IMR-90 (cell line): ENCODE data around the gene IGF2BP3. TPM values are rescaled to one million over a fixed set of nuclear protein-coding genes. Genes with fewer than 3 reads are reported as not detected.
A peak's percentile ranks its signal among the peaks of the same experiment; 100 is the strongest.

Experiments used
- ATAC-seq: fragments of 200-7000 bp; cut with Tn5 transposase; 2 replicates; pipeline ENCODE4 v1.9.1; 2020; ENCODE audit warnings: low read depth, mild to moderate bottlenecking, moderate library complexity
- BruUV-seq: library from RNA; stranded (reverse); fragments of 400-500 nt; replicated peaks from 2 replicates; lab custom pipeline; 2021; lab: Mats Ljungman, UMichigan
- CTCF ChIA-PET: fragments of 300-600 bp; formaldehyde crosslinking; extraction: SDS; loops from one replicate; lab custom pipeline; 2021; ENCODE audit warnings: antibody characterized with exemption; lab: Yijun Ruan, JAX
- POLR2A ChIA-PET: fragments of 300-600 bp; sonication (Branson Sonifier 250); formaldehyde crosslinking; loops from one replicate; lab custom pipeline; 2022; ENCODE audit warnings: antibody characterized with exemption; ENCODE audit not compliant: unreplicated experiment; lab: Charles Lee
- DNase-seq: peaks from one replicate; pipeline ENCODE4 v3.0.0; 2013
- H2AFZ ChIP-seq: replicated peaks from 2 replicates; pipeline ENCODE3; 2013; ENCODE audit warnings: low read length, mild to moderate bottlenecking; ENCODE audit not compliant: poor library complexity
- H2AK5ac ChIP-seq: 2 replicates; pipeline ENCODE4 v1.6.1; 2013; ENCODE audit warnings: low read depth, low read length, inconsistent platforms
- H2AK9ac ChIP-seq: replicated peaks from 2 replicates; pipeline ENCODE3; 2013; ENCODE audit warnings: mild to moderate bottlenecking, low read depth, low read length, moderate library complexity; ENCODE audit not compliant: poor library complexity
- H2BK120ac ChIP-seq: 2 replicates; pipeline ENCODE4 v1.6.1; 2013; ENCODE audit warnings: low read depth, low read length, inconsistent platforms
- H2BK15ac ChIP-seq: 3 replicates; pipeline ENCODE4 v1.6.1; 2013; ENCODE audit warnings: low read depth, low read length, inconsistent platforms
- H2BK20ac ChIP-seq: 2 replicates; pipeline ENCODE4 v1.6.1; 2013; ENCODE audit warnings: low read depth, mild to moderate bottlenecking, inconsistent platforms, low read length, moderate library complexity
- H2BK5ac ChIP-seq: 2 replicates; pipeline ENCODE4 v1.6.1; 2013; ENCODE audit warnings: mild to moderate bottlenecking, low read depth, low read length, inconsistent platforms; ENCODE audit not compliant: poor library complexity, severe bottlenecking
- H3K14ac ChIP-seq: replicated peaks from 2 replicates; pipeline ENCODE4 v1.6.1; 2013; ENCODE audit warnings: low read depth, low read length, inconsistent platforms
- H3K18ac ChIP-seq: 2 replicates; pipeline ENCODE4 v1.6.1; 2013; ENCODE audit warnings: low read depth, low read length, control low read depth
- H3K23ac ChIP-seq: 2 replicates; pipeline ENCODE4 v1.6.1; 2013; ENCODE audit warnings: low read depth, low read length, inconsistent platforms
- H3K27ac ChIP-seq: 2 replicates; pipeline ENCODE4 v1.5.1; 2013; ENCODE audit warnings: mild to moderate bottlenecking, control low read depth, low read length; ENCODE audit not compliant: insufficient read depth
- H3K27me3 ChIP-seq: 2 replicates; pipeline ENCODE4 v1.6.1; 2013; ENCODE audit warnings: low read length; ENCODE audit not compliant: control insufficient read depth, insufficient read depth
- H3K36me3 ChIP-seq: 2 replicates; pipeline ENCODE4 v1.6.1; 2013; ENCODE audit warnings: low read length, mixed read lengths; ENCODE audit not compliant: control insufficient read depth, insufficient read depth
- H3K4ac ChIP-seq: 2 replicates; pipeline ENCODE4 v1.6.1; 2013; ENCODE audit warnings: low read depth, low read length, inconsistent platforms
- H3K4me1 ChIP-seq: 2 replicates; pipeline ENCODE4 v1.6.1; 2013; ENCODE audit warnings: low read length, mixed read lengths; ENCODE audit not compliant: control insufficient read depth, insufficient read depth
- H3K4me2 ChIP-seq: 2 replicates; pipeline ENCODE4 v1.6.1; 2013; ENCODE audit warnings: low read depth, mild to moderate bottlenecking, control low read depth, low read length, moderate library complexity
- H3K4me3 ChIP-seq: 2 replicates; pipeline ENCODE4 v1.5.1; 2013; ENCODE audit warnings: low read depth, mild to moderate bottlenecking, control low read depth, low read length, moderate library complexity; ENCODE audit not compliant: insufficient read depth
- H3K56ac ChIP-seq: 2 replicates; pipeline ENCODE4 v1.6.1; 2013; ENCODE audit warnings: low read length, inconsistent platforms; ENCODE audit not compliant: insufficient read depth; ENCODE audit errors: extremely low read depth
- H3K79me1 ChIP-seq, 2 experiments: 2 replicates each; pipeline ENCODE4 v1.6.1; 2013; ENCODE audit warnings: low read length in 2 of 2, inconsistent platforms in 1 of 2, low read depth in 1 of 2
- H3K9ac ChIP-seq: 2 replicates; pipeline ENCODE4 v1.6.1; 2013; ENCODE audit warnings: low read depth, low read length, control low read depth
- H3K9me1 ChIP-seq: 2 replicates; pipeline ENCODE4 v1.6.1; 2013; ENCODE audit warnings: low read length, inconsistent platforms; ENCODE audit not compliant: insufficient read depth
- H3K9me3 ChIP-seq: 2 replicates; pipeline ENCODE4 v1.6.1; 2013; ENCODE audit warnings: low read length; ENCODE audit not compliant: control insufficient read depth, insufficient read depth
- H4K20me1 ChIP-seq: 2 replicates; pipeline ENCODE4 v1.6.1; 2013; ENCODE audit warnings: low read length, inconsistent platforms; ENCODE audit not compliant: insufficient read depth
- H4K5ac ChIP-seq: 2 replicates; pipeline ENCODE4 v1.6.1; 2013; ENCODE audit warnings: mild to moderate bottlenecking, low read depth, low read length, control low read depth
- H4K8ac ChIP-seq, 2 experiments: 2 replicates each; pipeline ENCODE4 v1.6.1; 2013; ENCODE audit warnings: low read depth in 2 of 2, low read length in 2 of 2, control low read depth in 1 of 2, inconsistent platforms in 1 of 2
- H4K91ac ChIP-seq: 2 replicates; pipeline ENCODE4 v1.6.1; 2013; ENCODE audit warnings: low read depth, low read length, inconsistent platforms; ENCODE audit not compliant: insufficient read depth
- BHLHE40 ChIP-seq: fragments of 150-350 bp; IDR thresholded peaks from 2 replicates; pipeline ENCODE4 v1.6.1; 2016; ENCODE audit warnings: mild to moderate bottlenecking, low read depth, low read length
- CEBPB ChIP-seq: IDR thresholded peaks from 2 replicates; pipeline ENCODE4 v1.6.1; 2012; ENCODE audit warnings: low read depth, low read length, improper control_type of control experiment
- CHD1 ChIP-seq: IDR thresholded peaks from 2 replicates; pipeline ENCODE4 v1.6.1; 2012; ENCODE audit warnings: low read depth, low read length, improper control_type of control experiment
- ELK1 ChIP-seq: fragments of 150-350 bp; IDR thresholded peaks from 2 replicates; pipeline ENCODE4 v1.6.1; 2016; ENCODE audit warnings: low read depth, mild to moderate bottlenecking, low read length, moderate library complexity, borderline replicate concordance
- FOS ChIP-seq: fragments of 150-350 bp; IDR thresholded peaks from 2 replicates; pipeline ENCODE4 v1.6.1; 2016; ENCODE audit warnings: low read depth, low read length
- MAFK ChIP-seq: IDR thresholded peaks from 2 replicates; pipeline ENCODE4 v1.6.1; 2012; ENCODE audit warnings: low read depth, low read length, improper control_type of control experiment
- MAZ ChIP-seq: IDR thresholded peaks from 2 replicates; pipeline ENCODE4 v1.6.1; 2012; ENCODE audit warnings: low read depth, mild to moderate bottlenecking, low read length, improper control_type of control experiment, moderate library complexity, borderline replicate concordance
- MXI1 ChIP-seq: IDR thresholded peaks from 2 replicates; pipeline ENCODE4 v1.6.1; 2012; ENCODE audit warnings: low read depth, mild to moderate bottlenecking, low read length, moderate library complexity, borderline replicate concordance
- NFE2L2 ChIP-seq: fragments of 150-350 bp; IDR thresholded peaks from 2 replicates; pipeline ENCODE4 v1.6.1; 2016; ENCODE audit warnings: low read depth, mild to moderate bottlenecking, low read length
- POLR2A ChIP-seq: IDR thresholded peaks from 2 replicates; pipeline ENCODE4 v1.6.1; 2012; ENCODE audit warnings: mild to moderate bottlenecking, low read depth, low read length
- RAD21 ChIP-seq: IDR thresholded peaks from 2 replicates; pipeline ENCODE4 v1.6.1; 2012; ENCODE audit warnings: low read length, improper control_type of control experiment
- RCOR1 ChIP-seq: IDR thresholded peaks from 2 replicates; pipeline ENCODE4 v1.6.1; 2012; ENCODE audit warnings: mild to moderate bottlenecking, low read length, improper control_type of control experiment; ENCODE audit not compliant: insufficient replicate concordance
- RFX5 ChIP-seq: IDR thresholded peaks from 2 replicates; pipeline ENCODE4 v1.8.0; 2012; ENCODE audit warnings: low read depth, mild to moderate bottlenecking, low read length, moderate library complexity
- SMC3 ChIP-seq: fragments of 150-350 bp; IDR thresholded peaks from 2 replicates; pipeline ENCODE4 v1.6.1; 2016; ENCODE audit warnings: low read depth, mild to moderate bottlenecking, antibody characterized with exemption, low read length, moderate library complexity
- USF2 ChIP-seq: fragments of 150-350 bp; IDR thresholded peaks from 2 replicates; pipeline ENCODE4 v1.6.1; 2017; ENCODE audit warnings: mild to moderate bottlenecking, antibody characterized with exemption, low read length, low read depth
- WGBS, 2 experiments: methylation state at CpG; one replicate each; pipeline versions ENCODE4 v1.1.5 to v1.1.7; 2013; ENCODE audit warnings: missing lambda C conversion rate in 2 of 2; ENCODE audit not compliant: insufficient read length in 1 of 2; ENCODE audit errors: extremely low coverage in 2 of 2; 5-methylcytosine and 5-hydroxymethylcytosine counted together
- dilution Hi-C: fragments of 300-500 bp; cut with HindIII; formaldehyde crosslinking; loops from one replicate; pipeline ENCODE4 v1.14.3; 2018; ENCODE audit warnings: low sequenced_read_pairs; ENCODE audit not compliant: unreplicated experiment
- in situ Hi-C: fragments of 300-500 bp; cut with MboI; formaldehyde crosslinking; loops from 3 replicates; pipeline ENCODE4 v1.14.3; 2019; ENCODE audit warnings: low sequenced_read_pairs, inconsistent platforms, mixed read lengths
- intact Hi-C: fragments of 100-400 bp; cut with micrococcal nuclease; formaldehyde crosslinking; loops from 2 replicates; pipeline ENCODE4 v1.10.0; 2022
- polyA plus RNA-seq, 3 experiments: library from polyadenylated mRNA; depleted of rRNA; stranded (reverse); fragments of >200 nt; gene quantifications; 2 replicates each; pipeline ENCODE4 v1.2.3, GENCODE V29; 2012; ENCODE audit warnings: low replicate concordance in 1 of 3
- total RNA-seq: library from RNA; depleted of rRNA; stranded (reverse); fragments of >200 nt; gene quantifications from 2 replicates; pipeline ENCODE4 v1.2.3, GENCODE V29; 2012

The IGF2BP3 gene
- total and polyA plus RNA-seq, 2 of the 4 experiments (the other 2 are of a cell fraction) = 50.9 to 59.3 TPM

GRCh38 chr7:23426876-23427275 lies 43.4 kb downstream of the IGF2BP3 start:
- Histone ChIP-seq H2BK15ac (no peak overlapping the region), H3K27ac (no peak overlapping the region), H2AK5ac (no peak overlapping the region), H3K27me3 (no peaks in the 10 kb centered on the region), H3K23ac (no peak overlapping the region), H3K9me3 (no peaks in the 10 kb centered on the region), H4K91ac (no peak overlapping the region), H3K9me1 (peaks cover 2% of the 10 kb centered on the region; the same call in 1 of the 2 replicates), H4K20me1 (peaks cover 33% of the 10 kb centered on the region), H3K14ac (peak overlapping the region; percentile 46; the same call in 1 of the 2 replicates), H4K8ac (no peak overlapping the region), H3K4me2 (no peak overlapping the region), H3K4me3 (no peak overlapping the region), H3K9ac (no peak overlapping the region), H3K56ac (no peak overlapping the region), H3K36me3 (no peaks in the 10 kb centered on the region; the same call in 1 of the 2 replicates), H4K5ac (no peak overlapping the region), H3K4ac (no peak overlapping the region), H2BK120ac (no peak overlapping the region), H2AK9ac (no peak overlapping the region), H2BK20ac (no peak overlapping the region), H3K18ac (no peak overlapping the region), H3K4me1 (peaks cover 9% of the 10 kb centered on the region), H3K79me1 (peaks cover 11 to 56% of the 10 kb centered on the region in 2 experiments; a peak in 3 of 4 replicates), H2AFZ (no peak overlapping the region), H2BK5ac (no peak overlapping the region)
- WGBS, 2 experiments = 60% methylated on average over 1 of the region's 3 CpGs; no CpG with 5 or more reads in 1 of the 2 experiments
- no peak for TF ChIP-seq MXI1
- no peak for TF ChIP-seq CHD1
- no peak for TF ChIP-seq POLR2A
- no peak for TF ChIP-seq NFE2L2
- TF ChIP-seq RCOR1 = no peak
- no peak for TF ChIP-seq FOS
- no peak for TF ChIP-seq CEBPB
- TF ChIP-seq RFX5 = no peak
- TF ChIP-seq MAZ = no peak
- no peak for TF ChIP-seq ELK1
- no peak for TF ChIP-seq USF2
- TF ChIP-seq RAD21 = no peak
- no peak for TF ChIP-seq MAFK
- TF ChIP-seq BHLHE40 = no peak
- TF ChIP-seq SMC3 = no peak
- ChIA-PET POLR2A (no interaction called here), CTCF (no interaction called here)
- no peak for ATAC-seq
- DNase-seq = peak; percentile 63
- dilution Hi-C loops = no loop called here
- no TSS peak for BruUV-seq
- intact Hi-C loops = no loop called here
- in situ Hi-C loops = no loop called here
